Measurements from ENCODE around the gene MED13L.

- TF ChIP-seq CTCF (IDR thresholded peaks at IDR 0.05): no peak
- no peak for TF ChIP-seq POLR2A (IDR thresholded peaks at IDR 0.05)
Observed at GRCh38 chr12:116217045-116217735, 60.3 kb downstream of the MED13L start.

Data from heart left ventricle (tissue), 13 donors.